Prostate gland (tissue), 2 donors: Measurements from ENCODE around the gene EEA1.

Experiments
- POLR2A ChIP-seq: fragments of 450-650 bp; IDR thresholded peaks from one replicate; pipeline ENCODE4 v1.6.1; 2016; ENCODE audit warnings: antibody characterized with exemption, mild to moderate bottlenecking
- POLR2AphosphoS5 ChIP-seq: sonication (generic); formaldehyde crosslinking; IDR thresholded peaks from one replicate; pipeline ENCODE4 v1.6.1; 2017; ENCODE audit warnings: antibody characterized with exemption
- TF ChIP-seq, protein P1 (sequence below), 4 experiments: fragments of 200-600 bp in 2 of 4; fragments of 450-650 bp in 2 of 4; sonication (generic) in 2 of 4; IDR thresholded peaks; 1 replicate in 3 of 4; 2 replicates in 1 of 4; pipeline ENCODE4 v1.5.1; 2016 to 2019; ENCODE audit warnings: antibody characterized with exemption in 4 of 4, mild to moderate bottlenecking in 2 of 4, moderate library complexity in 2 of 4

- TF ChIP-seq POLR2A (no peak), POLR2AphosphoS5 (no peak)
- TF ChIP-seq, protein P1, sequence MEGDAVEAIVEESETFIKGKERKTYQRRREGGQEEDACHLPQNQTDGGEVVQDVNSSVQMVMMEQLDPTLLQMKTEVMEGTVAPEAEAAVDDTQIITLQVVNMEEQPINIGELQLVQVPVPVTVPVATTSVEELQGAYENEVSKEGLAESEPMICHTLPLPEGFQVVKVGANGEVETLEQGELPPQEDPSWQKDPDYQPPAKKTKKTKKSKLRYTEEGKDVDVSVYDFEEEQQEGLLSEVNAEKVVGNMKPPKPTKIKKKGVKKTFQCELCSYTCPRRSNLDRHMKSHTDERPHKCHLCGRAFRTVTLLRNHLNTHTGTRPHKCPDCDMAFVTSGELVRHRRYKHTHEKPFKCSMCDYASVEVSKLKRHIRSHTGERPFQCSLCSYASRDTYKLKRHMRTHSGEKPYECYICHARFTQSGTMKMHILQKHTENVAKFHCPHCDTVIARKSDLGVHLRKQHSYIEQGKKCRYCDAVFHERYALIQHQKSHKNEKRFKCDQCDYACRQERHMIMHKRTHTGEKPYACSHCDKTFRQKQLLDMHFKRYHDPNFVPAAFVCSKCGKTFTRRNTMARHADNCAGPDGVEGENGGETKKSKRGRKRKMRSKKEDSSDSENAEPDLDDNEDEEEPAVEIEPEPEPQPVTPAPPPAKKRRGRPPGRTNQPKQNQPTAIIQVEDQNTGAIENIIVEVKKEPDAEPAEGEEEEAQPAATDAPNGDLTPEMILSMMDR (IDR thresholded peaks at IDR 0.05) = no peak
These were observed 71.3 kb downstream of the EEA1 start for GRCh38 chr12:92857818-92858217.
